Skin of body (tissue), 2 donors: ENCODE data around the gene SYNE2. TPM values are rescaled to one million over a fixed set of nuclear protein-coding genes. Genes with fewer than 3 reads are reported as not detected.
"Not testable (repeated sequence)": the region's sequence is repeated elsewhere in the genome, so short reads cannot be mapped to it uniquely, and the experiment has no call there.

Source experiments
- DNase-seq: peaks from one replicate; lab custom pipeline; 2025; lab: John Stamatoyannopoulos, UW
- total RNA-seq: library from RNA; depleted of rRNA; stranded (reverse); fragments of >200 nt; gene quantifications from one replicate; pipeline ENCODE4 v1.2.3, GENCODE V29; 2014

Gene SYNE2
- total RNA-seq, 1 donor from 2014 or later = 139 TPM

GRCh38 chr14:64186231-64187129, 333.7 kb downstream of the SYNE2 start:
- DNase-seq = no peak

- DNase-seq = no peak
Observed at GRCh38 chr14:64187331-64187730, 334.5 kb downstream of the SYNE2 start.

GRCh38 chr14:64190974-64191502, 338.2 kb downstream of the SYNE2 start:
- DNase-seq = no peak

DNA sequence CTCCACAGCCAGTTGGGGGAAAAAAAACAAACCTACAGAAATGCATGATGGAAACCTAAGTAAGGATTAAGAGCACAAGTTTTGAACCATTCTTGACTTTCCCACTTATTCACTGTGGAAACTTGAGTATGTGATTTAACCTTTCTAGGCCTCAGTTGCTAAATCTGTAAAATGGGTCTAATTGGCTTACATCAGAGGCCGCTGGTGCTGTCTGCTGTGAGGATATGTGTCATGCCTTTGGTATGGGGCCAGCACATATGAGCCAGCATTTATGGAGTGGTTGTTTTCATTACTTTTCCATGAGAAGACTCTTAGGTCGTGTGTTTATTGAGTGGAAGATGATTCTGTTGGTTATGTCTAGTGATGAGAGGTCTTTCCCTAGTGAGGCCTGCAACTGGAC, 339.0 kb downstream of the SYNE2 start:
- no peak for DNase-seq

DNA sequence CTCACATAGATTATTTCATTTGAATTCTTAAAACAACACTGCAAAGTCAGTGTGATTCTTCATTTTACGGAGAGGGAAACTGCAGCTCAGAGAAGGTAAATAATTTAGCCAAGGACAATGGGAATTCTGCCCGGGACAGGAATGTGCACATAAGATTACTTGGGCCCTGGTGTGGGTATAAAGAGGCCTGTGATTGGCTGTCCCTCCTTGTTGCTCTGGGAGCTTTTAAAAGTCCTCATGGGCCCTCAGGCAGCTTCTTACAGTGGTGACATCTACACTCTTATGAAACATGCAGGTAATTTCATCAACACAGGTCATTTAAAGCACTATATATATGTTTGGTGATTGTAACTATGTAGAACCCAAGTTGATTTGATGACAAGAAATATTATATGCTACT, 341.0 kb downstream of the SYNE2 start:
- DNase-seq = no peak

DNA sequence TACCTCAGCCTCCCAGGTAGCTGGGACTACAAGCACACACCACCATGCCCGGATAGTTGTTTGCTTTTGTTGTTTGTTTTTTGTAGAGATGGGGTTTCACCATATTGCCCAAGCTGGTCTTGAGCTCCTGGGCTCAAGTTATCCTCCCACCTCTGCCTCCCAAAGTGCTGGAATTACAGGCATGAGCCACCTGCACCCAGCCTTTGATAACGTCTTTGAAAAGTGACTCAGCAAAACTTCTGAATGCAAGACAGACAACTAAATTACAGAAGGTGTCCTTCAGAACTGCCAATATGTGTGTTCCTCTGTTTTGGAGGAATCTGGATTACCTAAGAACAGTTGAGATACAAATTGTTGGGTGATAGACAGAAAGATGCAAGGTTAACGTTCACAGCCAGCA, 341.6 kb downstream of the SYNE2 start:
- no peak for DNase-seq

DNA sequence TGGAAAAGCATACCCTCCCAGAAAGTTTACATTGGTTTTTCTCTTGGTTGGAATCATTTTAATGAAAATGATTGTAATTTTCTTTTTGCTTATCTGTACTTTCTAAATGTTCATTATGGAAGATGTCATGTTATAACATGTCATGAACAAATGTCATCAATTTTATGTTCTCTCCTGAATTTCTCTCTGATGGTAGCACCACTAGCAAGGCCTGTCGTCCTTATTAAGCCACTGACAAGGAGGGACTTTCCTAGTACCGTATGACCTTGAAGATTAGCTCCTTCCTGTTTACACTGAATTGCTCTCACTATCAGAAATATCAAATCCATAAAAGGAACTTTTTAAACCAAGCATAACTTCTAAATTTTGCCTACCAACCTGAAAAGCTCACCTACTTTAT, 342.4 kb downstream of the SYNE2 start:
- no peak for DNase-seq

DNA sequence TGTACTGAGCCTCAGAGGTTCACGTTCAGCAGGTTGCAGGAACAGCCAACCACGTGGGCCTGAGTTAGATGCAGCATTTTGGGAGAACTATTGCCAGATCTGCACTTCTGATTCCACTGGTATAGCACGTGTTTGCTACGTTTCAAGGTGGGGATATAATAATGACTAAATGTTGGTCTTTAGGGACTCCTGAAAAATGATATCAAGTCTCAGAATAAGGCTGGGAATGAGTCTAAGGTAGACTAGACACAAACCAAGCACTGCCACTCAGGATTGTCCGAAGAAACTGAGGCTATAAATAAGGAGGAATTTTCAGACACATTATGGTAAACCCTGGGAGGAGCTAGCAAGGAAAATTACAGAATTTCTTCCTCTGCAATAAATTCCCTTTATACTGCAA, 343.3 kb downstream of the SYNE2 start:
- DNase-seq = no peak

DNA sequence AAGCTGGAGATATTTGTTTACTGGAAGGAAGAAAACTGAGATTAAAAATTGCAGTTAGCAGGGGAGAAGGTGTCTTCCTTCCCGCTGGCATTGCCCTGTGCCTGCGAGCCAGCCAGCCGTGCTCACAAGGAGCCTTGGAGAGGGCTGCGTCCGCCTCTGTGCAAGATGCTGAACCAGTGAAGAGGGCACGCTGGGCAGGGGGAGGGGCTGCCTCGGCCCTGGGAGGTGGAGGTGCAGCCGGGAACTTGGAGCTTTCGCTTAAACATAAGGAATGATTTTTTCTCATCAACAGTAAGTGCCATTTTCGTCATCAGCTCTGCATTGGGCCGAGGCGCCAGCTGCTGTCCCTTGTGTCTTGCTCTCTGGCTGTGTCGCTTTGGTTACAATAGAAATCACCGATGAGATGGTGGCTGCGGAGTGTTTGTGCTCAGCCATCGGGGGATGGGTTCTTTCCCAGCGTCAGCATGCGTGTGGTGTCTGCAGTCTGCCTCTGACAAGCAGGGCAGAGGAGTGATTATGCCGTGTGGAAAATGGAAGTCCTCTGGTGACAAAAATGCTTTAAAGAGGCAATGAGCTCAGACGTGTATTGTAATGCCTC, 344.1 kb downstream of the SYNE2 start:
- DNase-seq = peak; percentile 79

DNA sequence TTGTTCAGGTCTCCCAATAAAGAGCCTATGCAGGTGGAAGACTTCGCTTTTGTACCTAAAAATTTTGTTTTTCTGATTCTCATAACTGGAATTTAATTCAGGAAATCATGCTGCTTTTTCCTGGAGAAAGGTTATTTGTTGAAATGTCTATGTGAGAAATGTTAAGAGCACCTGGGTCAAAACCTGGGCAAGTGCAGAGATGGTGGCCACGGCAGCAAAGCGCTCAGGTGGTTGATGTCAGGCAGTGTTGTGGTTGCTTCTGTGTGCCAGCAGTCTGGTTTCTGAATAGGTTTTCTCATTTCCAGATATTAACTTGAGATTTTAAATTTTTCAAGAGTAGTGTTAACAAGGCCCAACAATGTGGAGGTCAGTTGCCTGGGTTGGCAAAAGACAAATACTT, 345.2 kb downstream of the SYNE2 start:
- DNase-seq = no peak

DNA sequence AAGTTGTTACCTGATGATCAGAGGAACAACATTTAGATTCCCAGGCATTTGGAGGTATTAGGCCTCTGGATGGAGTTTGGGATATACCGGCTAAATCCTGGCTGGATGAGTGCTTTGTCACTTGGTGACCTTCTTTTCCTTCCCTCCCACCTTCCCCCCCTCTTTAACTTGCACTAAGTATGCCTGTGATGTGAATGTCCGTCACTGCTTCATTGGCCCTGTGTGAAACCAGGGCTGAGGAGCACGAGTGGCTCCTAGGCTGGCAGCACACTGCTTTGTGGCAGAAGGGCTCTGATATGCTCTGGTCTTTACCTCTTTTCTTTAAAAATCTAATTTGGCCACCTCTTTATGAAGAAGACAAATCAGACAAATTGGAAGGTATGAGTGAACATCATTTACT, 345.7 kb downstream of the SYNE2 start:
- DNase-seq = no peak

DNA sequence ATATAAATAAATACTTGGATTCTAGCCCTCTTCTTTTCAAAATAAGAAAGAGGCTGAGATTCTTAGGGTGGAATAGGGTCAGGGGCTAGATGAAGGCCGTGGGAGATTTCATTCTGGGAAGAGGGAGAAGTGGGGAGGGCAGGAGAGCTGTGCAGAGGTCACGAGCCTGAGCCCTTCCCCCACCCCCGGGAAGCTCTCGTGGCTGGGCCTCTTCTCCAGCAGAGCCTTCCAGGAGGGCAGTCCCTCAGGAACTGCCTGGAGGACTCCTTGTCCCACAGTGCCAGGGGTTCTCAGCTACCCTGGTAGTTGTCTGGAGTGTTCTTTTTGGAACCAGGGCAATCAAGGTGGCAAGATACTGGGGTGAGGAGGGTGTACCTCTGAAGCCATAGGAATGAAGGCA, 347.4 kb downstream of the SYNE2 start:
- no peak for DNase-seq

DNA sequence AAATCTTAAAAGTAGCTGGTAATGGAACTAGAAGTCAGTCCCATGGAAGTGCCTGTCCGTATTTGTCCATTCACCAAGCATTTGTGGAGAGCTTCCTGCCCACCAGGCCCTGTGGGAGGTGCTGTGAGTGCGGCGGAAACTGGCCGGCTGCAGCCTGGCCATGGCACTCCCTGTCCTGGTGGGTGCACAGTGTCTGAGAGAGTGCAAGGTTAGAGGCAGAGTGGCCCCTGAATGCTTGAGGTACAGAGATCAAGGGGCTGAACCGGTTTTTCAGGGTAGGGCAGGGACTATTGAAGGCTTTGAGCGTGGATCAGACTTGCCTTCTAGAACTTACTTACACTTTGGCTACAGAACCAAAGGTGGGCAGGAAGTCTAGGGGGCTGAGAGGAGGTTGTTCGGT, 348.5 kb downstream of the SYNE2 start:
- DNase-seq = no peak

- DNase-seq = no peak
Observed at GRCh38 chr14:64201921-64202545, 349.2 kb downstream of the SYNE2 start.

DNA sequence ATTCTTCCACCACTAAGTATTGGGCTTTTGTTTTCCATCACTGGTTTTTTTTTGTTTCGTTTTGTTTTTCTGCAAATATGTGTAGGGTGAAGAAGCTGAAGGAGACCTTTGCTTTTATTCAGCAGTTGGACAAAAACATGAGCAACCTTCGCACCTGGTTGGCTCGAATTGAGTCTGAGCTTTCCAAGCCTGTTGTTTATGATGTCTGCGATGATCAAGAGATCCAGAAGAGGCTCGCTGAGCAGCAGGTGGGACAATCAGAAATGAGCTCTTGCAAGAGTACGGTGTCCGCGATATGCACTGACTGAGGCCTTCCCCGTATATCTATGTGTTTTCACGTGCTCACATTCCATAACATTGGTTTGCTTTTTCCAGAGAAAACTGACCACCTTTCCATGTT, 349.9 kb downstream of the SYNE2 start:
- DNase-seq = no peak

DNA sequence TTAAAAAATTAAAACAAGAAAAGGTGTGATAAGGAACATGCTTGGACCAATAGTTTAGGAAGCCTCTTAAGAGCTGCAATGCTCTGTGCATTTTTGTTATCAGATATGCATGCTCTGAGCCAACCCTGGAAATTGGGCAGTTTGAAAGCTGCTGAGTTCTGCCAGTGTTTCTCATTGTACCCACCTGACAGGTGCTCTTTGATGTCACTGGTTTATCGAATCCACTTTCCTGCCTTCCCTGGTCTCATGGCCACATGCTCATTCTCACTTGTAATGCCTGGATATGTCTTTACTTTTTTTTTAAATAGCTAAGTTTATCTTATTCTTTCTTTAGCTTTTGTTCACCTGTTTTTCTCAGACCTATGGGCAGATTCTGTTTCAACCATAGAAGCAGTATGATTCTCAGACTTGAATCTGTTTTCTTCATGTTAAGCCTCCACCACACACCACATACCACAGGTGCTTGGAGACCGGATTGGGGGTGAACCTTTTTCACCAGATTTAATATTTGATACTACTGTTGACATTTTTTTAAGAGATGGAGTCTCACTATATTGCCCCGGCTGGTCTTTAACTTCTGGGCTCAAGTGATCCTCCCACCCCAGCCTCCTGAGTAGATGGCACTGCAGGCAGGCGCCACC, 350.7 kb downstream of the SYNE2 start:
- no peak for DNase-seq

DNA sequence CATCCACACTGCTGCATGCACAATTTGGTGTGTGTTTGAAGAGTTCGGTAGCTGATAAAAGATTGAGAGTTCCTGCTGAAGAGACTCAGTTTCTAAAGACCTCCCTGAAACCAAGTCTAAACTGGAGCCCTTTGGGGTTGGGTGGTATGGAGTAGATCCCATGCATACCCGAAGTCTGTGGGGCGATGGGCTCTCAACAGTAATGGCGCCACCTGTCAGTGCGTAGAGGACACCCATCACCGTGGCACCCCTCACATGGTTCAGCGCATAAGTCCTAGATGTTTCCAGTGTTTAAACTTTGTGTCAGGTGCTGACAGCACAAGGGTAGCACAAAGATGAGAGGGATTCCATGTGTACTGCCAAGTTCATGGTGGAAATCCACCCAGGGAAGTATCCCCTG, 355.5 kb downstream of the SYNE2 start:
- no peak for DNase-seq

DNA sequence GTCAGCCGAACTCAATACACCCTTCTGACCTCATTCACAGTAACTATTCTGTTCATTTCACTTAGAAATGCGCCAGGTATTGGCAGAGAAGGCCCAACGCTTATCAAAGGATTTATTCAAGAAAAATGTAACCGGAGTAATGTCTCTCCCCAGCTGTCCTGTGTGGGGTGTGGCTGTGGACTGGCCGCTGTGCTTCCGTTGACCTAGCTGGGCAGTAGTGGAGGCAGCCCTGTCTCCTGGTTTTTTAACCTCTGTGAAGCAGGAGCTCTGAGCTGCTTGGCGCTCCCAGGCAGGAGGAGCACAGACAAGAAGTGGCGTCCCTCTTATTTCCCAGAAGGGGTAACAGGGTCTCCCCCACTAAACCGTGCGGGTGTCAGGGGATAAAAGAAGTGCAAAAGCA, 356.2 kb downstream of the SYNE2 start:
- no peak for DNase-seq

DNA sequence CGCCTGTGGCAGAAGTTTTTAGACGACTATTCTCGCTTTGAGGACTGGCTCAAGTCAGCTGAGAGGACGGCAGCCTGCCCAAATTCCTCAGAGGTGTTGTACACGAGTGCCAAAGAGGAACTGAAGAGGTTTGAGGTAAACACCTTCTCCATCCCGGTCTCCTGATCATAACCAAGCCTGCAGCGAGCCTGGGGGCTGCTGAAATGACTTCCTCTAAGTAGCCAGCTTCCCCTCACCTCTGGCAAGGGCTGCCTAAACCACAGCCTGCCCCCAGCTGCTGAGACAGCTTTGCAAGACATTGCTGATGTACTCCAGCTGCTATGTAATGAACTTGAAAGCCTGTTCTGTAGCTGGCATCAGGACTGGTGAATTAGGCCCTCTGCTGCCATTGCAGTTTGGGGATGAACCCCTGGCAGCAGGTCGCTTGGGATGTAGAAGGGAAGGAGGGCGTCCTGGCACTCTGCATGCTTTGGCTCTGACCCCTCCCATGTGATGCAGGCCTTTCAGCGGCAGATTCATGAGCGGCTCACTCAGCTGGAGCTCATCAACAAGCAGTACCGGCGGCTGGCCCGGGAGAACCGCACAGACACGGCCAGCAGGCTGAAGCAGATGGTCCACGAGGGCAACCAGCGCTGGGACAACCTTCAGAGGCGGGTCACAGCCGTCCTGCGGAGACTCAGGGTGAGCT, 356.8 kb downstream of the SYNE2 start:
- DNase-seq = peak; percentile 1

DNA sequence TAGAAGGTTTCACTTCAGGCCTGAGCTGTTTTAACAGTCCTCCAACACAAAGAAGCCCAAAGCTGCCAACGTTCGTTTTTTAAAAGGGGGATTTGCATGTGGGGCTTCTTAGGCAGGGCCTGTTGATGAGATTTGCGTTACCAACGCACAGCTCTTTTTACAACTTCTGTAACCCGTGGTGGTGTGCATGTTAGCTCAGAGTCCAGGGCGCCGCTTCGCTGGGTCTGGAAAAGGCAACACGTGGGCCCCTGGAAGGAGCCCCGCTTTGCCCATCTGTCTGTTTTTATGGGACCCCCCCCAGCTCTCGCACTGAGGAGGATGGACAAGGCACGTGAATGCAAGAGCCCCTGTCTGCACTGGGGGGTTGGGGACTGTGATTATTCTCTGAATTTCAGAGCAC, 357.4 kb downstream of the SYNE2 start:
- DNase-seq = no peak

- DNase-seq = not testable (repeated sequence)
Observed at GRCh38 chr14:64210912-64211311, 358.1 kb downstream of the SYNE2 start.
